Muscle of leg (tissue), 16 donors: ENCODE results near the gene CEACAM20. TPM values are rescaled to one million over a fixed set of nuclear protein-coding genes. Genes with fewer than 3 reads are reported as not detected.
A peak's percentile ranks its signal among the peaks of the same experiment; 100 is the strongest.

Source experiments
- DNase-seq: peaks from one replicate; pipeline ENCODE4 v3.0.0; 2013
- H3K27ac ChIP-seq: one replicate; pipeline ENCODE4 v1.5.1; 2013; ENCODE audit warnings: mild to moderate bottlenecking, low read length, control low read depth
- H3K27me3 ChIP-seq: one replicate; pipeline ENCODE4 v1.6.1; 2013; ENCODE audit warnings: low read length; ENCODE audit not compliant: control insufficient read depth, insufficient read depth
- H3K36me3 ChIP-seq: one replicate; pipeline ENCODE4 v1.6.1; 2013; ENCODE audit warnings: low read length; ENCODE audit not compliant: control insufficient read depth, insufficient read depth
- H3K4me1 ChIP-seq: one replicate; pipeline ENCODE4 v1.6.1; 2013; ENCODE audit warnings: low read length; ENCODE audit not compliant: control insufficient read depth, insufficient read depth
- H3K4me3 ChIP-seq: one replicate; pipeline ENCODE4 v1.5.1; 2013; ENCODE audit warnings: low read length, control low read depth
- H3K9me3 ChIP-seq: replicated peaks from 2 replicates; pipeline ENCODE4 v1.6.1; 2013; ENCODE audit warnings: low read depth, low read length; ENCODE audit not compliant: control insufficient read depth
- WGBS: methylation state at CpG from one replicate; pipeline ENCODE4 v1.1.5; 2013; ENCODE audit warnings: missing lambda C conversion rate; ENCODE audit not compliant: insufficient coverage; 5-methylcytosine and 5-hydroxymethylcytosine counted together
- long read RNA-seq, 11 donors: transcript quantifications; one replicate each; lab custom pipeline, GENCODE V29; 2026
- polyA plus RNA-seq, 8 donors: library from polyadenylated mRNA; unstranded; fragments of 120-200 nt; gene quantifications; one replicate each; pipeline versions ENCODE4 v1.2.1 to v1.2.3, GENCODE V29; 2013; ENCODE audit warnings: inconsistent platforms in 1 of 8, low replicate concordance in 1 of 8; ENCODE audit not compliant: insufficient read length in 8 of 8, insufficient read depth in 1 of 8
- total RNA-seq: library from RNA; stranded (reverse); fragments of 120-200 nt; gene quantifications from one replicate; pipeline ENCODE4 v1.2.4, GENCODE V29; 2013

CEACAM20 gene
- total RNA-seq (not detected), polyA plus RNA-seq (not detected)
- long read RNA-seq, donor 1, result 0 reads
- long read RNA-seq, donor 2, result 0 reads
- long read RNA-seq, donor 3, result 0 reads
- long read RNA-seq, donor 4, result 0 reads
- long read RNA-seq, donor 5, result 0 reads
- long read RNA-seq, donor 6, result 0 reads
- long read RNA-seq, donor 7, result 0 reads
- long read RNA-seq, donor 8, result 0 reads
- long read RNA-seq, donor 9, result 0 reads
- long read RNA-seq, donor 10, result 0 reads
- long read RNA-seq, donor 11, result 0 reads

GRCh38 chr19:44529536-44529935 is at the start of gene CEACAM20:
Gene CEACAM20 (minus strand): TSS chr19:44529675. CDS start chr19:44529509, 166 bp downstream.
- no peak within 1 kb of the TSS for H3K4me3 ChIP-seq
- H3K4me1 ChIP-seq, result no peaks in the 10 kb centered on the region
- no peak within 1 kb of the TSS for H3K27ac ChIP-seq
- DNase-seq, result no peak
- peaks cover 2% of the 10 kb centered on the region for H3K27me3 ChIP-seq
- H3K36me3 ChIP-seq, result no peaks in the 10 kb centered on the region
- 68% methylated on average over 4 of the region's 9 CpGs for WGBS
- no peaks in the 10 kb centered on the region for H3K9me3 ChIP-seq

- Histone ChIP-seq H3K27ac (no peak overlapping the region), H3K27me3 (peaks cover 2% of the 10 kb centered on the region), H3K4me3 (no peak overlapping the region), H3K9me3 (no peaks in the 10 kb centered on the region), H3K36me3 (no peaks in the 10 kb centered on the region), H3K4me1 (no peaks in the 10 kb centered on the region)
- WGBS, result no CpG with 5 or more reads among the region's 1 CpG
- no peak for DNase-seq
Measured at GRCh38 chr19:44577566-44577874, 48.0 kb upstream of the CEACAM20 start.

GRCh38 chr19:44576843-44577565 is 47.5 kb upstream of the CEACAM20 start:
- WGBS, result 80% methylated on average over 2 of the region's 8 CpGs
- peak; percentile 9 for DNase-seq
- H3K4me3 ChIP-seq, result no peak overlapping the region
- H3K27me3 ChIP-seq, result peaks cover 2% of the 10 kb centered on the region
- no peaks in the 10 kb centered on the region for H3K9me3 ChIP-seq
- no peak overlapping the region for H3K27ac ChIP-seq
- no peaks in the 10 kb centered on the region for H3K36me3 ChIP-seq
- no peaks in the 10 kb centered on the region for H3K4me1 ChIP-seq

GRCh38 chr19:44575116-44575700 is 45.7 kb upstream of the CEACAM20 start:
- no peak overlapping the region for H3K4me3 ChIP-seq
- 86% methylated on average over 8 of the region's 11 CpGs for WGBS
- no peak for DNase-seq
- H3K27ac ChIP-seq, result no peak overlapping the region
- no peaks in the 10 kb centered on the region for H3K36me3 ChIP-seq
- no peaks in the 10 kb centered on the region for H3K9me3 ChIP-seq
- peaks cover 3% of the 10 kb centered on the region for H3K27me3 ChIP-seq
- no peaks in the 10 kb centered on the region for H3K4me1 ChIP-seq

- Histone ChIP-seq H3K27ac (no peak overlapping the region), H3K27me3 (peaks cover 4% of the 10 kb centered on the region), H3K9me3 (no peaks in the 10 kb centered on the region), H3K36me3 (no peaks in the 10 kb centered on the region), H3K4me3 (no peak overlapping the region), H3K4me1 (no peaks in the 10 kb centered on the region)
- DNase-seq, result no peak
- 72% methylated on average over 2 of the region's 8 CpGs for WGBS
Measured at GRCh38 chr19:44574186-44574950, 44.9 kb upstream of the CEACAM20 start.

GRCh38 chr19:44573627-44574026 is 44.2 kb upstream of the CEACAM20 start:
- WGBS, result 20% methylated on average over 1 of the region's 4 CpGs
- Histone ChIP-seq H3K4me3 (no peak overlapping the region), H3K27me3 (peaks cover 4% of the 10 kb centered on the region), H3K27ac (no peak overlapping the region), H3K4me1 (no peaks in the 10 kb centered on the region), H3K36me3 (no peaks in the 10 kb centered on the region), H3K9me3 (no peaks in the 10 kb centered on the region)
- peak; percentile 8 for DNase-seq

GRCh38 chr19:44573183-44573582 is 43.7 kb upstream of the CEACAM20 start:
- H3K27me3 ChIP-seq, result peaks cover 4% of the 10 kb centered on the region

GRCh38 chr19:44572581-44572900 is 43.1 kb upstream of the CEACAM20 start:
- Histone ChIP-seq H3K27ac (no peak overlapping the region), H3K36me3 (no peaks in the 10 kb centered on the region), H3K9me3 (no peaks in the 10 kb centered on the region), H3K27me3 (peaks cover 4% of the 10 kb centered on the region), H3K4me1 (no peaks in the 10 kb centered on the region), H3K4me3 (no peak overlapping the region)
- WGBS, result no CpG with 5 or more reads among the region's 4 CpGs
- DNase-seq, result no peak

More at GRCh38 chr19:44573183-44573582, 43.7 kb upstream of the CEACAM20 start:
- DNase-seq, result no peak
- H3K4me3 ChIP-seq, result no peak overlapping the region
- 90% methylated on average over 3 of the region's 4 CpGs for WGBS
- H3K27ac ChIP-seq, result no peak overlapping the region
- no peaks in the 10 kb centered on the region for H3K36me3 ChIP-seq
- H3K9me3 ChIP-seq, result no peaks in the 10 kb centered on the region
- H3K4me1 ChIP-seq, result no peaks in the 10 kb centered on the region

GRCh38 chr19:44571830-44572580 is 42.5 kb upstream of the CEACAM20 start:
- H3K27me3 ChIP-seq, result peaks cover 4% of the 10 kb centered on the region
- DNase-seq, result no peak
- WGBS, result 81% methylated on average over 4 of the region's 5 CpGs

More at GRCh38 chr19:44571830-44572580, 42.5 kb upstream of the CEACAM20 start:
- Histone ChIP-seq H3K36me3 (no peaks in the 10 kb centered on the region), H3K9me3 (no peaks in the 10 kb centered on the region), H3K4me1 (no peaks in the 10 kb centered on the region), H3K4me3 (no peak overlapping the region), H3K27ac (no peak overlapping the region)
